Inferior parietal cortex (tissue), 1 donor: ENCODE data around the gene STX1A.
"Not testable (repeated sequence)": the region's sequence is repeated elsewhere in the genome, so short reads cannot be mapped to it uniquely, and the experiment has no call there.

Experiments
- DNase-seq: peaks from one replicate; pipeline ENCODE4 v3.0.0-alpha.2; 2016; ENCODE audit errors: extremely low spot score

Gene STX1A

DNA sequence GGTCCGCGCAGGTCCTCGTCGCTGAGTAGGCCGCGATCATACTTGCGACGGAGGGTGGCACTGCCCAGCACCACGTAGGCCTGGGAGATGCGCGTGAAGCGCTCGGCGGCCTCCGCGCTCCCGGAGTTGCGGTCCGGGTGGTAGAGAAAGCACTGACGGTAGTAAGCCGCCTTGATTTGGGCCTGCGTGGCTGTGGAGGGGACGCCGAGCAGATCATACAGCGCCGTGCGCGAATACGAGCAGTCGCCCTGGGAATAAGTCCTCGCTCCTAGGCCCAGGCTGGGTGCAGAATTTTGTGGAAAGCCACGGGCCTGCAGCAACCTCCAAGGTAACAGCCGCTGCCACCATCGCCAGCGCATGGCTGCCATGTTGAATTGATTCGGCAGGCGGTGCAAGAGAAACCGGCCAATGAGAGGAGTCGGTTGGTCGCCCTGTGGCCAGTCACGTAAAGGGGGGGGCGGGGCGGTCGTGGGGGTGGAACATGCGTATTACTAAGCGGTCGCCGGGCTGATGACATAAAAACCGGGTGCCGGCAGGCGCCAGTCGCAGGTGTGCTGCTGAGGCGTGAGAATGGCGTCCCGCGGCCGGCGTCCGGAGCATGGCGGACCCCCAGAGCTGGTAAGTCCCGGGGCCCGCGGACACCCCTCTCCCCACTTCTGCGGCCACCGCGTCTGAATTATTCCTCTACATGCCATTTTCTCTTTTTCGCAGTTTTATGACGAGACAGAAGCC, 36.2 kb downstream of the STX1A start, which contains the start of the genes BUD23 and DNAJC30:
Gene BUD23, plus strand, starts transcription at position 542 of the 732 bp plus-strand sequence. Its CDS starts 29 bp downstream, at position 571.
Gene DNAJC30, minus strand, starts transcription at position 398 of the 732 bp plus-strand sequence. Its CDS starts 30 bp downstream, at position 368.
- peak; percentile 93 for DNase-seq

DNA sequence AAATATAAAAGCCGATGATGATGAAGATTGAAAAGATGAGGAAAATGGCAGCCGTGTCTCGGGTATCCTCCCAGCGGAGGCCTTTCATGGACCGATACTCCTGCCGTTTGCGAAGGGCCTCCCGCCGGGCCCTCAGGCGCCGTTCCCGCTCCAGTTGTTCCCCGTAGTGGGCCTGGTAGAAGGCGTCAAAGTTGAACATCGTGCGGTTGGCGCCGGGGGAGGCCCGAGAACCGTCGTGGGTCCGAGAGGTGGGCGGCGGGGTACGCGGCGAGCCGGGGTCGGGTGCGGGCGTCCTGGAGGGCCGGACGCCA, 36.8 kb downstream of the STX1A start:
- DNase-seq, result no peak

DNA sequence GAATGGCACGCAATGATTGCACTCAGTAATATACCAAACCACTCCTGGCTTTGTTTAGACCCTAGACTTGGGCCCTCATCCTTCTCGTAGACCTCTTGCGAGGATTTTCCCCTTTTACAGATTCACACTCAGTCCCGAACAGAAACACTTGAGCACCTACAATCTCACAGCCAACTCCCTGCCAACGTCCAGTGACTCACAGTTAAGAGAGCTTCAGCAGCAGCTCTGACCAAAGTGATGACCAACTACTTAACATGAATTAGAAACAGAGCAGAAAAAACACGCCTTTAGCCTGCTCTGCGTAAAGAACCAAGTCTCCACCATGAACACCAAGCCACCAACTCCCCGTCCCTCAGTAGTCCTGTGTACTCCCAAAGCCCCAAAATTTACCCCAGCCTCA, 38.4 kb downstream of the STX1A start:
- no peak for DNase-seq

DNA sequence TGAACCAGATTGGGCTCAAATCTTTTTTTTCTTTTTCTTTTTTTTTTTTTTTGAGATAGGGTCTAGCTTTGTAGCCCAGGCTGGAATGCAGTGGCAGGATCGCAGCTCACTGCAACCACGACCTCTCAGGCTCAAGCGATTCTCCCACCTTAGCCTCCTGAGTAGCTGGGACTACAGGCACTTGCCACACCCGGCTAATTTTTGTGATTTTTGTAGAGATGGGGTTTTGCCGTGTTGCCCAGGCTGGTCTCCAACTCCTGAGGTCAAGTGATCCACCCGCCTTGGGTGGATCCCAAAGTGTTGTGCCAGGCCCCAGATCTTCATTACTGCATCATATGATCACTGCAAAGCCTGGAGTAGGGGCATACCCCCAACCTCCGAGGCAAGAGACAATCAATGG, 39.0 kb downstream of the STX1A start:
- DNase-seq, result no peak

DNA sequence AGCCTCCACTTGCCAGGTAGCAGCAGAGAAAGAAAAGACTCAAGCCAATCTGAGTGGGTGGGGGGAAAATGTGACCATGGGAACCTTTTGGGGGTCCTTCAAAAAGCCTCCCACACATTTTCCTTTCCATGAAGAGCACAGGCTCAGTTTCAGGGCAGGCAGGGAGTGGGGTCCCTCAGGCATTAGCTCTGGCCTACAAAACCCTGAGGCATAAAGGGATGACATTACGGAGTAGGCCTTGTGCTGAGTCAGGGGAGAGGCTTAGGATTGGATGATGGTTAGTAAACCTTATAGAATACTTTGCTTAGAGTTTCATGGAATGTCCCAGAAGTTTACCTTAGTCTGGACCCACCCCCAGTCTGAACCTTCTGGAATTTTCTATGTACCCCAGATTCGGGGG, 39.8 kb downstream of the STX1A start:
- DNase-seq, result no peak

DNA sequence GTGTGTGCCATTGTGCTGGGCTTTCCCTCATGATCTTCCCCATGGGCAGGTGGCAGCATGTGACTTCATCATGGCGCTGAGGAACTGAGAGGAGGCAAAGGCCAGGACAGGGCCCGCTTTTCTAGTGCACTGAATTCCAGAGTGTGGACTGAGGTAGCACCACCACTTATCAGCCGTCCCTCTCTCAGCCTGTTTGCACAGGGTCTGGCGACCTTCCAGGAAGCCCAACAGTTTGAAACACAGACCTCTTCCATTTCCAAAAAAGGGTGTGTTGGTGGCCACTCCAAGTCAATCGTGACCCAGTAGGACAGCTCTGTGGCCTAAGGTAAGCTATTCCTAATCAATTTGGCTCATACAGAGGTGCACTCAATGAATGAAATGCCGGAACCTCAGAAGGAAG, 40.6 kb downstream of the STX1A start:
- DNase-seq, result no peak

DNA sequence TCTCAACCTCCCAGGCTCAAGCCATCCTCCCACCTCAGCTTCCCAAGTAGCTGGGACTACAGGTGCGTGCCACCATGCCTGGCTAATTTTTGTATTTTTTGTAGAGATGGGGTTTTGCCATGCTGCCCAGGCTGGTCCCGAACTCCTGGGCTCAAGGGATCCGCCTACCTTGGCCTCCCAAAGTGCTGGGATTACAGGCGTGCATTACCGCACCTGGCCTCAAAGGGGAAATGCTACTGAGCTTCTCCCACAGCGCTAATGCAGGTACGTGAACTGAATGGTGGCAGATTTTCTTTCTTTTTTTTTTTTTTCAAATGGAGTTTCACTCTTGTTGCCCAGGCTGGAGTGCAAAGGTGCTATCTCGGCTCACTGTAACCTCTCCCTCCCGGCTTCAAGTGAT, 43.4 kb downstream of the STX1A start:
- DNase-seq, result not testable (repeated sequence)

DNA sequence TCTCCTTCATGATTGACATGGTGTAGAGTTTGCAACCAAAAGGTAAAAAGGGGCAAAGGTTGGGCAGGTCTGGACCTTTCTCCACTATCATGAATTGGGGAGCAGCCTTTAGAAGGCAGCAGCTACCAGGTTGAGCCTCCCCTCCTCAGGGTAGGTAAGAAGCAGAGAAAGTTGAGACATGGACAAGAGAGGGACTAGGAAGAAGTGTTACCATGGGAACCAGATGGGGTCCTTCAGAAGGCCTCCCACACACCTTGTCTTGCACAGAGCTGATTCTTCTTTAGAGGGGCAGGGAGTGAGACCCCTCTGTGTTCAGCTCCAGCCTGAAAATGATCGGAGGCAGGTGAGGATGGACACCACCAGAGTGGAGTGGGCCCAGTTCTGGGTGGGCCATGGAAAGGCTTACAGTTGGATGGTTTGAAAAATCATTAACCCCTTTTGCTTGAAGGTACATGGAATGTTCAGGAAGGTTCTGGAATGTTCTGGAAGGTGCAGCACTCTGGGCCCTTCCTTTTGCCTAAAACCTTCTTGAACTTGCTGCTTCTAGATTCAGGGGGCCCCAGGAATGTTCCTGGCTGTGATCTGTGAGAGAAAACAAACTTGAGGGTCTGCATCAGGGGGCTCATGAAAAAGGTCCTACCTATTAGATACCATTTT, 44.9 kb downstream of the STX1A start:
- no peak for DNase-seq

DNA sequence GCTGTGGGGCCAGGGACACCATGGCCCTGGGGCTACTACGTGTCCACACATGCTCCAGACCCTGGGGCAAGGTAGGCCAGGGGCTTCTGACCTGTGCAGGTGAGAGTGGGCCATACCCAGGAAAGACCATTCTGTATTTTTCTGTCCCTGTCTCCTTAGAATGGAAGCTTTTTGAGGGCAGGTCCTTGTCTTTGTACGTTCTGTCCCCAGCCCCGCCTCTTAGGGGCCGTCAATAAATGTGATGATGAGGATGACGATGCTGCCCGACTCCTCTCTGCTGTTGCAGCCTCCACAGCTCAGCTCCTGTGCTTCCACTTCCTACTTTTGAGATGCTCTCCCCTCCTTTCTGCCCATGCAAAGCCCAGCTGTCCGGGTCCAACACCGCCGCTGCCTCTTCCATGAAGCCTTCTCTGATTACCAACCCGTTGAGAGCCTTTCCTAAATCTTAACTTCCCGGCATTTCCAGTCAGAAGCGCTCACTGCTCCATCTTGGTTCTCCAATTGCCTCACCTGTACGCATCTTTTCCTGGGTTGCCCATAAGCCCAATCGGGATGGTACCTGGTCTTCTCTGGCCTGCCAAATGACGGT, 47.5 kb downstream of the STX1A start:
- no peak for DNase-seq

DNA sequence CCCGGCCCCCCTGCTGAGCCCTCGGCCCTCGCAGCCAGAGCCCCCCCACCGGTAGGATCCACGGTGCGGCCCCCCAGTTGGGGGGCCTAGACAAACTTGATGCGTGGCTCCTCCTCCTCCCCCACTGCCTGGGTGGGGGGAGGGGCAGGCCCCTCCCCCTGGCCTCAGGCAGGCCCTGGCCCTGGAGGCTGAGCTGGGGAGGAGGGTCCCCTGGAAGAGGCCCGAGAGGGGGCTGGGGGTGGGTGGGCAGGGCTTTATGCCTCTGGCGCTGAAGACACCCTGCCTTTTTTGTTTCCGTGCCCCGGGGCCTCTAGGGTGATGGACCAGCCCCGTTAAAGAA, 48.2 kb downstream of the STX1A start:
- no peak for DNase-seq

DNA sequence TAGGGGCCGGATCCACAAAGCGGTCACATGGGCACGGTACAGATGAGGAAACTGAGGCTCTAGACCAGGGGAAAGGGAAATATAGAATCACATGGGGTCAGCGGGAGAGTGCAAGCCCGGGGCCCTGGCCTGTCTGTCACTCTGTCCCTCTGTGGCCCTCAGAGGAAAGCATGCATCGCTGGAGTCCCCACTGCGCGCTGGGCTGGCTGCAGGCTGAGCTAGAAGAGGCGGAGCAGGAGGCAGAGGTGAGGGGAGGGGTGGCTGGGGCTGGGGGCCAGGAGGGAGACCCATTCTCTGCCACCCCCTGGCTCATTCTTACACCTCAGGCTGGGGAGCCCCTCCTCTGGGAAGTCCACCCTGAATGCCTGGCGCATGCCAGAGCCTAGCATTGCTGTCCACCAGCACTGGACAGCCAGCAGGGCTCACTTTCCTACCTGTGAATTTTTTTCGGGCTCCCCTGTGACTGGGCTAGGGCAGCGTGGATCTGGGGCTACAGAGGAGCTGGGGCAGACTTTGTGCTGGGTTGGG, 49.5 kb downstream of the STX1A start:
- DNase-seq, result no peak

DNA sequence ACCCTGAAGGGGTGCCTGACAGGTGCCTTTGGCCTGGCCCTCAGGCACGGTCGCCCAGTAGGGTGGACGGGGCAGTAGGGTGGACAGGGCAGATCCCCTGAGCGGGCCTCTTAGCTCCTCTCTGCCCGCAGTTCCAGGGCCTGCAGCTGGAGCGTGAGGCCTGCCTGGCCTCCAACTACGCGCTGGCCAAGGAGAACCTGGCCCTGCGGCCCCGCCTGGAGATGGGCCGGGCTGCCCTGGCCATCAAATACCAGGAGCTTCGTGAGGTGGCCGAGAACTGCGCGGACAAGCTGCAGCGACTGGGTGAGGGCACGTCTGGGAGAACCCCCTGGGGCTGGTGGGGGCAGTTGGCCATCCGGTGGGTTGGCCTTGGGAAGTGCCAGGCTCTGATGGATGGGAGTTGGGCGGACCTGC, 50.2 kb downstream of the STX1A start:
- no peak for DNase-seq

DNA sequence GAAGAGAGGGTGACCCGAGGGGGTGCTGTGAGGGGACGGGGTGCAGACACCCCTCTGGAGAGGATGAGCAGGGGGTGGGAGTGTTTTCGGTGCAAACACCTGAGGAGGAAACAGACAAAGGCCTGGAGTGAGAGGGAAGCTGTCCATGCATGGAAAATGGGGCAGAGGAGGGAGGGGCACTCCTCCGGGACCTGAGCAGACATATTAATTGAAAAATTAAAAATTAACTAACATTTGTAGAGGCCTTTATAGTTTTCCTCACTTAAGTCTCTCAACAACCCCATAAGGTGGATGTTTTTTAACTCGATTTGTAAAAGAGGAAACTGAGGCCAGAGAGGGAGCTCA, 50.6 kb downstream of the STX1A start:
- DNase-seq, result no peak

DNA sequence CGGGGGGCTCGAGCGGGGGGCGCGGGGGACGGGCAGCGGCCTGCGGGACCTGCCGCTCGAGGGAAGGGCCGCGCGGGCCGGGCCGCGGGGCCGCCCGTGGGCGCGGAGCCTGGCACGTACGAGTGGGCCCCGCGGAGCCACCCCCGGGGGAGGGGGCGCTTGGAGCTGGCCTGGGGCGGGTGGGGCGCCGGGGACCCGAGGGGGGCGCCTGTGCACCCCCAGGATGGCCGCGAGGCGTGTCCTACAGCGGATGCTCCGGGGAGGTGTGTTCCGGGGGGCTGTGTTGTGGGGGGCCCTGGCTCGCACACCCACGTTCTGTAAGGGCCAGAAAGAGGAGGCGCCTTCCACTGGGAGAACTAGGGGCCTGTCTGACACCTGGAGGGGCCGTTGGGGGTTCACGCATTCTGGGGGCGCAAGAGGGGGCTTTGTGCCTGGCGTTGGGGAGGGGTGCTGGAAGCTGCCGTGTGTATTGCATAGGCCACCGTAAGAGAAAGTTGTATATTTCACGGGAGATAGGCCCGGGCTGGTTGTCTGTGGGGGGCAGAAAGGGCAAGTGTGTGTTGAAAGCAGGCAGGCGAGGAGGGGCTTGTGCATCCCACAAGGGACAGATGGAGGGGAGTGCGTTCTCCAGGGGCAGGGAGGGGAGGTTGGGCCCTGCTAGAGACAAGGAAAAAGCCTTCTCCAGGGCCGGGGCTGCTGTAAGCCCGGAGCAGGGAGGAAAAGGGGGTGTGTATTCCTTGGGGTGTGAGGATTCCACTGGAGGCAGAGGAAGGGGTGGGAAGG, 51.2 kb downstream of the STX1A start:
- no peak for DNase-seq

DNA sequence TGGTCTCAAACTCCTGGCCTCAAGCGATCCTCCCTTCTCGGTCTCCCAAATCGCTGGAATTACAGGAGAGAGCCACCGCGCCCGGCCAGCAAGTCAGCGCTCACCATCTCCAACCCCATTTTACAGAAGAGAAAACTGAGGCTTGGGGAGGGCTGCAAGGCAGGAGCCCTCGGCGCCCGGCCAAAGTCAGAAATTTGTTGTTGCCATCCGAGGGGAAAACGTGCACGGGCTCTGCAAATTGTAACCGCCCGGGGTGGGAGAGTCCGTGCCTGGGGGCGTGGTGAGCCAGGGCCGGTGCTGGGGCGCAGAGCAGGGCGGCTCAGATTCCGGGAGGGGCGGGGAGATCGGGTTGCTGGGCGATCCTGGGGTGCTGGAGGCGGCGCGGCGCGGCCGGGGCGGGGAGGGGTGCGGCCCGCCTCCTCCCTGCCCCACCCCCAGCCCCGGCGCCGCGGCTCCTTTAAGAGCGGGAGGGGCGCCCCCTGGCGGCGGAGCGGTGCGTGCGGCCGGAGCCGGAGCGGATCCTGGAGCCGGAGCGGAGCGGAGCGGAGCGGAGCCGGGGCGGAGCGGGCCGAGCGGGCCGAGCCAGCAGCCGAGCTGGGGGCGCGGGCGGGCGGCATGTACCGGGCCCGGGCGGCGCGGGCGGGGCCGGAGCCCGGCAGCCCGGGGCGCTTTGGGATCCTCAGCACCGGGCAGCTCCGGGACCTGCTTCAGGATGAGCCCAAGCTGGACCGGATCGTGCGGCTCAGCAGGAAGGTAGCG, 51.9 kb downstream of the STX1A start, which contains the start of gene VPS37D:
Gene VPS37D, plus strand, starts transcription at position 488 of the 759 bp plus-strand sequence. Its CDS starts 128 bp downstream, at position 616.
- DNase-seq, result peak; percentile 82

DNA sequence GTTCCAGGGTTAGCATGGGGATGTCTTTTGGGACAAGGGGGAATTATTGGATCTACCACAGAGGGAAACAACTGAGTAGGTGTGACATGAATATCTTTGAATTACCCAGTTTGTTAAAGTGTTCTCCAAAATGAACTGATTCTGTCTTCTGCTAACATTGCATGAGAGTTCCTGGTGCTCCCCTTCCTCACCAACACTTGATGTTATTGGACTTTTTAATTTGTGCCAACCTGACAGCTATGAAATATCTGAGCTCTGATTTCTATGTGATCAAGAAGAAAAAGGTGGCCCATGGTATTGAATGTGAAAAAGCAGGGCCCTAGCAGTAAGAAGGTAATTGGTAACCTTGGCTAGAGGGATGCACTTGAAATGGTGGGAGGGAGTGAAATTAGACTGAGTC, 56.4 kb downstream of the STX1A start:
- no peak for DNase-seq

DNA sequence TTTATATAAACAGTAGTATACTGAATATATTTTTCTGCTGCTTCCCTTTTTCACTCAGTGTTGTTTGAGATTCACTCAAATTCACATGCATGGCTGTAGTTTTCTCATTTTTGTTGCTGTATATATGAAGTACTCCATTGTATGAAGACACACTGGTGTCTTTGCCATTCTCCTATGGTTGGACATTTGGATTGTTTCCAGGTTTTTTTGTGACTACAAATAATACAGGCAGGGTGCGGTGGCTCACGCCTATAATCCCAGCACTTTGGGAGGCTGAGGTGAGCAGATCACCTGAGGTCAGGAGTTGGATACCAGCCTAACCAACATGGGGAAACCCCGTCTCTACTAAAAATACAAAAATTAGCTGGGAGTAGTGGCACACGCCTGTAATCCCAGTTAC, 58.9 kb downstream of the STX1A start:
- not testable (repeated sequence) for DNase-seq

DNA sequence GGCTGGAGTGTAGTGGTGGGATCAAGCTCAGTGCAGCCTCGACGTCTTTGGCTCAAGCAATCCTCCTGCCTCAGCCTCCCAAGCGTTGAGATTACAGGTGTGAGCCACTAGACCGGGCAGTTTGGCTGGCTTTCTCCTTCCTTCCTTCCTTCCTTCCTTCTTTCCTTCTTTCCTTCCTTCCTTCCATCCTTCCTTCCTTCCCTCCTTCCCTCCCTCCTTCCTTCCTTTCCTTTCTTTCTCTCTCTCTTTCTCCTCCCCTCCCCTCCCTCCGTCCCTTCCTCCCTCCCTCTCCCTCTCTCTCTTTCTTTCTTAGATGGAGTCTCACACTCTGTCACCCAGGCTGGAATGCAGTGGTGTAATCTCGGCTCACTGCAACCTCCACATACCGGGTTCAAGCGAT, 59.5 kb downstream of the STX1A start:
- DNase-seq, result no peak

DNA sequence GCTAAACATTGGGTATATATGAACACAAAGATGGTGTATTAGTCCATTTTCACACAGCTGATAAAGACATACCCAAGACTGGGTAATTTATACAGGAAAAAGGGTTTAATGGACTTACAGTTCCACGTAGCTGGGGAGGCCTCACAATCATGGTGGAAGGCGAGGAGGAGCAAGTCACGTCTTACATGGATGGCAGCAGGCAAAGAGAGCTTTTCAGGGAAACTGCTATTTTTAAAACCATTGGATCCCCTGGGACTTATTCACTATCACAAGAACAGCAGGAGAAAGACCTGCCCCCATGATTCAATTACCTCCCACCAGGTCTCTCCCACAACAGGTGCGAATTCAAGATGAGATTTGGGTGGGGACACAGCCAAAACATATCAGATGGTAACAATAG, 64.2 kb downstream of the STX1A start:
- DNase-seq, result not testable (repeated sequence)

DNA sequence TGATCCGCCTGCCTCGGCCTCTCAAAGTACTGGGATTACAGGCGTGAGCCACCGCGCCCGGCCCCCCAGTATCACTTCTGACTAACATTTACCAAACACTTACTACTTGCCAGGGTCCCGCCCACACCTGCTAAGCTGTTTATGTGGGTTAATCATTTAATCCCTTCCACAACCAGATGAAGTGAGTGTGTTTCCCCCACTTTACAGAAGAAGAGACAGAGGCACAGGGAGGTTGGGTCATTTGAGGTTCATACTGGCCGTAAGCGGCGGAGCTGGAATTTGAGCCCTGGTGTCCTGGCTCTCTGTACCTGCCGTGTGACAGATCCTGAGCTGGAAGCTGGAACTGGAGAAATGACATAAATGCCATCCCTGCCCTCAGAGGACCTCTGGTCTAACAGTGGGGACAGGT, 66.9 kb downstream of the STX1A start:
- no peak for DNase-seq

DNA sequence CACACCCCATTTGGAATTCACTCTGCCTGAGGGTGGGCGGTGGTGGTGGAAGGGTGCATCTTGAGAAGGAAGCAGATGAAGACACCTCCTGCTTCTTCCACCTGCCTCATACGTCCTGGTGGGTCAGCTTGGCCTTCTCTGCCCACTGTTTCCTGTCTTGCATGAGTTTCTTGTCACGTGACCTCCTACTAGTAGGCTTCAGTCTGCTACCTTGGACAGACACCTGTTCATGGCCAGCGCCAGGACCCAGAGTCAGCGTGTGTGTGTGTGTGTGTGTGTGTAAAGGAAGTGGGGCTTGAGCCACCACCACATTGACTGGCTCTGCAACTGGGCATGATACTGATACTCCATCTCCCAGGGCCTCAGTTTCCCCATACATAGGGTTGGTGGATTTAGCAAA, 68.9 kb downstream of the STX1A start:
- DNase-seq, result no peak
